Transverse colon (tissue), 4 donors: Measurements from ENCODE around the gene GTF2F2. TPM values are rescaled to one million over a fixed set of nuclear protein-coding genes. Genes with fewer than 3 reads are reported as not detected.

Source experiments
- DNase-seq: peaks from one replicate; pipeline ENCODE4 v3.0.0-alpha.2; 2019
- H3K27ac ChIP-seq, 4 donors: fragments of 200-600 bp; sonication (generic); 2 replicates each; pipeline ENCODE4 v1.5.1; 2016 to 2018; ENCODE audit warnings: inconsistent platforms in 4 of 4
- H3K27me3 ChIP-seq: fragments of 200-600 bp; sonication (generic); 2 replicates; pipeline ENCODE4 v1.5.1; 2017; ENCODE audit warnings: inconsistent platforms
- H3K36me3 ChIP-seq, 4 donors: fragments of 200-600 bp; sonication (generic); 2 replicates each; pipeline ENCODE4 v1.5.1; 2017 to 2019; ENCODE audit warnings: inconsistent platforms in 4 of 4
- H3K4me1 ChIP-seq, 4 donors: fragments of 200-600 bp; sonication (generic); 2 replicates each; pipeline ENCODE4 v1.5.1; 2017 to 2020; ENCODE audit warnings: inconsistent platforms in 4 of 4
- H3K4me3 ChIP-seq, 4 donors: fragments of 200-600 bp; sonication (generic); 1 replicate in 1 of 4; 2 replicates in 3 of 4; pipeline versions ENCODE4 v1.5.1 to v1.6.1; 2017 to 2019; ENCODE audit warnings: inconsistent platforms in 4 of 4
- H3K9me3 ChIP-seq, 2 donors: fragments of 200-600 bp; sonication (generic); 2 replicates each; pipeline ENCODE4 v1.5.1; 2017 to 2019; ENCODE audit warnings: inconsistent platforms in 2 of 2
- CTCF ChIP-seq, 5 experiments: fragments of 200-600 bp in 3 of 5; fragments of 450-650 bp in 2 of 5; sonication (generic) in 3 of 5; IDR thresholded peaks; 1 replicate in 2 of 5; 2 replicates in 3 of 5; pipeline ENCODE4 v1.5.1; 2016 to 2017; ENCODE audit warnings: antibody characterized with exemption in 5 of 5, inconsistent platforms in 3 of 5, mild to moderate bottlenecking in 2 of 5, moderate library complexity in 1 of 5
- EP300 ChIP-seq: sonication (generic); formaldehyde crosslinking; IDR thresholded peaks from one replicate; pipeline ENCODE4 v1.6.1; 2017; ENCODE audit warnings: antibody characterized with exemption, low read depth
- POLR2A ChIP-seq: fragments of 450-650 bp; IDR thresholded peaks from one replicate; pipeline ENCODE4 v1.6.1; 2016; ENCODE audit warnings: antibody characterized with exemption, mild to moderate bottlenecking, moderate library complexity
- POLR2AphosphoS5 ChIP-seq, 3 donors: sonication (generic); formaldehyde crosslinking; IDR thresholded peaks; one replicate each; pipeline ENCODE4 v1.6.1; 2016; ENCODE audit warnings: antibody characterized with exemption in 3 of 3
- WGBS, 2 donors: methylation state at CpG; one replicate each; pipeline ENCODE4 v1.1.5; 2018; ENCODE audit warnings: low coverage in 1 of 2; 5-methylcytosine and 5-hydroxymethylcytosine counted together
- in situ Hi-C, 4 donors: fragments of 200-750 bp; cut with MboI; loops; one replicate each; pipeline versions ENCODE4 v1.15.0 to v1.15.1; 2017; ENCODE audit warnings: low sequenced_read_pairs in 3 of 4, low pct_ligation_motif_present in 1 of 4, low pct_unique_long_range_greater_than_20kb in 1 of 4
- intact Hi-C: fragments of 100-400 bp; cut with DNase I; formaldehyde crosslinking; loops from one replicate; pipeline ENCODE4 v1.15.1; 2023; ENCODE audit warnings: low total_unique reads
- total RNA-seq, 4 donors: library from RNA; depleted of rRNA; stranded (reverse); fragments of >200 nt; gene quantifications; one replicate each; pipeline ENCODE4 v1.1.0, GENCODE V29; 2016

Gene GTF2F2
- total RNA-seq, 4 donors from 2014 or later: 6.8 to 23.8 (median 13.5) TPM

- intact Hi-C loops (no loop called here), in situ Hi-C loops (no loop called here)
- H3K4me1 ChIP-seq: peaks cover 0 to 6% (median 0%) of the 10 kb centered on the region in 4 donors
- no peak for TF ChIP-seq CTCF (IDR thresholded peaks at IDR 0.05)
- no peak for TF ChIP-seq POLR2A
- DNase-seq: no peak
- WGBS, 2 donors: 82 to 95% methylated on average over 2 to 4 of the region's 4 CpGs
- no peak overlapping the region for H3K4me3 ChIP-seq
- H3K27me3 ChIP-seq: no peaks in the 10 kb centered on the region
- H3K36me3 ChIP-seq: peaks cover 0 to 8% (median 0%) of the 10 kb centered on the region in 4 donors
- H3K27ac ChIP-seq: no peak overlapping the region
- no peaks in the 10 kb centered on the region for H3K9me3 ChIP-seq
These were observed 108.9 kb downstream of the GTF2F2 start for GRCh38 chr13:45229172-45229571.

- Histone ChIP-seq H3K27me3 (no peaks in the 10 kb centered on the region), H3K9me3 (no peaks in the 10 kb centered on the region), H3K27ac (no peak overlapping the region), H3K4me1 (peaks cover 0 to 15% (median 3%) of the 10 kb centered on the region in 4 donors), H3K4me3 (no peak overlapping the region), H3K36me3 (peaks cover 0 to 8% (median 0%) of the 10 kb centered on the region in 4 donors)
- intact Hi-C loops: no loop called here
- TF ChIP-seq CTCF (IDR thresholded peaks at IDR 0.05) (no peak), EP300 (no peak), POLR2AphosphoS5 (IDR thresholded peaks at IDR 0.05) (no peak), POLR2A (no peak)
- in situ Hi-C loops: no loop called here
- 81 to 90% methylated on average over 2 to 4 of the region's 4 CpGs for WGBS, 2 donors
- DNase-seq: no peak
These were observed 111.0 kb downstream of the GTF2F2 start for GRCh38 chr13:45231305-45231704.

- H3K36me3 ChIP-seq: peaks cover 0 to 8% (median 0%) of the 10 kb centered on the region in 4 donors
These were observed 111.4 kb downstream of the GTF2F2 start for GRCh38 chr13:45231722-45232121.

GRCh38 chr13:45232591-45232990 lies 112.3 kb downstream of the GTF2F2 start:
- TF ChIP-seq CTCF (IDR thresholded peaks at IDR 0.05): no peak
- TF ChIP-seq POLR2AphosphoS5 (IDR thresholded peaks at IDR 0.05): no peak
- no peak for TF ChIP-seq POLR2A
- TF ChIP-seq EP300: no peak
- intact Hi-C loops (no loop called here), in situ Hi-C loops (no loop called here)
- H3K36me3 ChIP-seq: peaks cover 0 to 8% (median 0%) of the 10 kb centered on the region in 4 donors
- no peak for DNase-seq
- no peaks in the 10 kb centered on the region for H3K9me3 ChIP-seq
- no peak overlapping the region for H3K4me3 ChIP-seq
- H3K27ac ChIP-seq: no peak overlapping the region
- peaks cover 0 to 20% (median 6%) of the 10 kb centered on the region in 4 donors for H3K4me1 ChIP-seq
- WGBS, 2 donors: 100% methylated on average over 2 of the region's 2 CpGs
- H3K27me3 ChIP-seq: no peaks in the 10 kb centered on the region

More at GRCh38 chr13:45231722-45232121, 111.4 kb downstream of the GTF2F2 start:
- DNase-seq: no peak
- in situ Hi-C loops: no loop called here
- no peaks in the 10 kb centered on the region for H3K27me3 ChIP-seq
- intact Hi-C loops: no loop called here
- H3K4me3 ChIP-seq: no peak overlapping the region
- peaks cover 0 to 19% (median 6%) of the 10 kb centered on the region in 4 donors for H3K4me1 ChIP-seq
- H3K9me3 ChIP-seq: no peaks in the 10 kb centered on the region
- no peak overlapping the region for H3K27ac ChIP-seq
- TF ChIP-seq POLR2A: no peak
- TF ChIP-seq CTCF (IDR thresholded peaks at IDR 0.05): no peak
- TF ChIP-seq EP300: no peak
- no peak for TF ChIP-seq POLR2AphosphoS5 (IDR thresholded peaks at IDR 0.05)
- 28 to 33% methylated on average over 1 of the region's 1 CpG for WGBS, 2 donors
